Activated CD4-positive, CD25-positive, alpha-beta regulatory T cell treated with anti-CD3 and anti-CD28 coated beads, Interleukin-2, amount 50 U/mL, for 16 hours (primary cell): ENCODE data around the gene ZNF414.

Experiments
- DNase-seq: peaks from one replicate; pipeline ENCODE4 v3.0.0-alpha.2; 2020; ENCODE audit warnings: low read depth, low spot score

ZNF414 gene

GRCh38 chr19:8490873-8491272 is 23.1 kb downstream of the ZNF414 start:
- no peak for DNase-seq

GRCh38 chr19:8490395-8490760 is 23.6 kb downstream of the ZNF414 start:
- DNase-seq: no peak

GRCh38 chr19:8489561-8490394 is 24.2 kb downstream of the ZNF414 start:
- DNase-seq: no peak

GRCh38 chr19:8488365-8488764 is 25.6 kb downstream of the ZNF414 start:
- no peak for DNase-seq

GRCh38 chr19:8487137-8487851 is 26.7 kb downstream of the ZNF414 start:
- no peak for DNase-seq

GRCh38 chr19:8486661-8487136 is 27.3 kb downstream of the ZNF414 start:
- DNase-seq: no peak

- no peak for DNase-seq
Observed at GRCh38 chr19:8485561-8486371, 28.2 kb downstream of the ZNF414 start.

GRCh38 chr19:8484331-8484894 is 29.6 kb downstream of the ZNF414 start:
- DNase-seq: no peak

GRCh38 chr19:8483165-8483564 is 30.8 kb downstream of the ZNF414 start:
- DNase-seq: no peak

- DNase-seq: no peak
Observed at GRCh38 chr19:8482696-8483095, 31.3 kb downstream of the ZNF414 start.

- no peak for DNase-seq
Observed at GRCh38 chr19:8481616-8482015, 32.4 kb downstream of the ZNF414 start.

GRCh38 chr19:8481201-8481600 is 32.8 kb downstream of the ZNF414 start:
- DNase-seq: no peak

- DNase-seq: no peak
Observed at GRCh38 chr19:8478598-8478997, 35.4 kb downstream of the ZNF414 start.

GRCh38 chr19:8477889-8478288 is 36.1 kb downstream of the ZNF414 start:
- DNase-seq: no peak

- DNase-seq: no peak
Observed at GRCh38 chr19:8476524-8476923, 37.4 kb downstream of the ZNF414 start.

GRCh38 chr19:8475005-8475404 is 39.0 kb downstream of the ZNF414 start:
- DNase-seq: no peak

- no peak for DNase-seq
Observed at GRCh38 chr19:8473648-8474476, 40.1 kb downstream of the ZNF414 start.

- DNase-seq: no peak
Observed at GRCh38 chr19:8469613-8470368, 44.2 kb downstream of the ZNF414 start.

- DNase-seq: no peak
Observed at GRCh38 chr19:8468761-8469373, 45.1 kb downstream of the ZNF414 start.

GRCh38 chr19:8468124-8468523 is 45.8 kb downstream of the ZNF414 start:
- DNase-seq: no peak
